ENCODE data around the gene COP1. TPM values are rescaled to one million over a fixed set of nuclear protein-coding genes. Genes with fewer than 3 reads are reported as not detected.

COP1 gene
- total and polyA plus RNA-seq, 2 of the 8 experiments (the other 6 are each of a cell fraction or from before 2014, with no cell fraction given) = 26.2 to 44.9 TPM

DNA sequence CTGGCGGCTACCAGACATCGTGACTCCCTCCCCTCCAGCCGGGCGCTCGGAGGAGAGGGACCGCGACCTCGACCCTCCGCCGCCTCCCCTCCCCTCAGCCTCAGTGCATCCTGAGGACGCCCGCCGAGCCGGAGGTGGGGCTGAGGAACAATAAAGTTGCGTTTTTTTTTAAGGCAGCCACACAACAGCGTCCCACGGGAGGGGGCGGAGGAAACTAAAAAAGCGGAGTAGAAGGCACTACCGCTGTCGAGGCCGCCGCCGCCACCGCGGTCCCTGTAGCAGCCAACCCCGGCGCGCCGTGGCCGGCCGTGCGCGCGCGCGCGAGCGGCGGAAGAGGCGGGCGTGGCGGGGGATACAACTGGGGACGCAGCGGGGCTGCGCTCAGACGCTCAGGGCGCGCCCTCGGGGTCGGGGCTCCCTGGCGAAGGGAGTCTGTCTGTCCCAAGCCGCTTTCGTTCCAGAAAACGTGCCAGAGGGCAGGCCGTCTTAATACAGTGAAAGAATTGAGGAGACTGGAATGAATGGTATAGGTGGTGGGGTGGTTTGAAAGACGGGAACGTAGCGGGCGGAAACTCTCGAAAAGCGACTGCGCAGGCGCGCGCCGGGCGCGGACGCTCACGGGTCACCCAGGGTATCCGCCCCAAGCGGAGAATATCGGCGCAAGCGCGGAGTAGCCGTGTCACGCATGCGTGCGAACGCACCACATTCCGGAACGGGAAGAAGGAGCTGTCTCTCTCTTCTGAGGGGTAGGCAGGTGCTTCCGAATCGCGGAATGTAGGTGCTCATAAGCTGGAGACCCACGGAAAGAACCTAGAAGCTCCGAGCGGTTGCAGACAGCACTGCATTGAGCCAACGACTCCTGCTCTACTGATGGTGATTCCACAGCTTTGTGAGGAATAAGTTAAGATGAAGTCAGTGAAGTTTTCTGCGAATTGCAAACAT is at the start of gene COP1 (continued):
- TF ChIP-seq TAF1 (IDR thresholded peaks at IDR 0.05; ENCODE audit: low read depth, low read length) (peak; percentile 74), RBBP5 (IDR thresholded peaks at IDR 0.05; ENCODE audit: borderline replicate concordance, low read depth, low read length) (peak; percentile 31; the same call in 1 of the 2 replicates), NRF1 (IDR thresholded peaks at IDR 0.05; ENCODE audit: low read depth, low read length) (peak; percentile 95), NANOG (IDR thresholded peaks at IDR 0.05; ENCODE audit: insufficient read depth, low read depth, low read length, poor library complexity, severe bottlenecking) (no peak), YY1 (IDR thresholded peaks at IDR 0.05; ENCODE audit: low read depth, low read length) (no peak), SP4 (IDR thresholded peaks at IDR 0.05; ENCODE audit: low read length) (0 out of 2 replicates have a peak, but pooled peaks have one; percentile 68), SIN3A (conservative IDR thresholded peaks at IDR 0.05 in 1 of 2, IDR thresholded peaks at IDR 0.05 in 1 of 2; ENCODE audit: low read depth in 1 of 2, low read length in 2 of 2) (peak; percentile 30 to 83; a peak in 2 of 4 replicates), POLR2A (IDR thresholded peaks at IDR 0.05; ENCODE audit: control extremely low read depth in 1 of 2, low read depth in 2 of 2, low read length in 2 of 2) (peak; percentile 2 to 29; a peak in 2 of 3 replicates), HDAC2 (IDR thresholded peaks at IDR 0.05; ENCODE audit: borderline replicate concordance in 1 of 2, low read depth in 2 of 2, low read length in 2 of 2) (no peak), KDM5A (IDR thresholded peaks at IDR 0.05; ENCODE audit: low read length) (no peak), CBX5 (IDR thresholded peaks at IDR 0.05; ENCODE audit: low read depth, low read length) (no peak), POU5F1 (IDR thresholded peaks at IDR 0.05; ENCODE audit: low read depth, low read length) (no peak), TBP (IDR thresholded peaks at IDR 0.05; ENCODE audit: low read depth, low read length) (peak; percentile 66), RAD21 (IDR thresholded peaks at IDR 0.05 in 1 of 2, conservative IDR thresholded peaks at IDR 0.05 in 1 of 2; ENCODE audit: low read depth in 2 of 2, low read length in 2 of 2) (no peak; a peak in 1 of 4 replicates)
- TF ChIP-seq, protein P1, sequence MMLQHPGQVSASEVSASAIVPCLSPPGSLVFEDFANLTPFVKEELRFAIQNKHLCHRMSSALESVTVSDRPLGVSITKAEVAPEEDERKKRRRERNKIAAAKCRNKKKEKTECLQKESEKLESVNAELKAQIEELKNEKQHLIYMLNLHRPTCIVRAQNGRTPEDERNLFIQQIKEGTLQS (IDR thresholded peaks at IDR 0.05; ENCODE audit: insufficient read depth, low read depth, low read length) = no peak
